HG02870 (cell line): ENCODE results near the gene ST6GALNAC3.
"Not testable (repeated sequence)": the region's sequence is repeated elsewhere in the genome, so short reads cannot be mapped to it uniquely, and the experiment has no call there.

Source experiments
- ATAC-seq: cut with Tn5 transposase; IDR thresholded peaks from one replicate; pipeline ENCODE4 v1.9.1; 2021; ENCODE audit warnings: mild to moderate bottlenecking, moderate library complexity; ENCODE audit not compliant: unreplicated experiment

Gene ST6GALNAC3

GRCh38 chr1:76070538-76070937, 4.0 kb upstream of the ST6GALNAC3 start:
- no peak for ATAC-seq

DNA sequence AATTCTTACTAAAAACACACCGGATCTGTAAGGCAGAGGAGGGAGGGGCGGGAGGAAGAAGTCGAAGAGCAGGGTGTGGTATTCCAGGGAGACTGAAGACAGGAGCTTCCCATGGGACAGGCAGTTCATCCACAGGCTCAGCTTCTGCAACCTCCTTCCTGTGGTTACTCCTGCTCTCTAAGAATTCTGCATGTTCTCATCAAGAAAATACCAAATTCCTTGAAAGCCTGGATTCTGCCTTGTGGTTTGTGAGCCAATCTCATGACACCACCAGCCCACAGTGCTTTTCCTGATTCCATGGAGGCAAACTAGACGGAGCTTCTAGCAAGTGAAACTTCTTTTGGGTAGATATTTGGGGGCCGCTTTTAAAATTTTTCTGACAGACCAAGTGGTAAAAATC, 1.1 kb upstream of the ST6GALNAC3 start:
- no peak for ATAC-seq

GRCh38 chr1:76075188-76075489, 593 bp downstream of the ST6GALNAC3 start:
- no peak for ATAC-seq

DNA sequence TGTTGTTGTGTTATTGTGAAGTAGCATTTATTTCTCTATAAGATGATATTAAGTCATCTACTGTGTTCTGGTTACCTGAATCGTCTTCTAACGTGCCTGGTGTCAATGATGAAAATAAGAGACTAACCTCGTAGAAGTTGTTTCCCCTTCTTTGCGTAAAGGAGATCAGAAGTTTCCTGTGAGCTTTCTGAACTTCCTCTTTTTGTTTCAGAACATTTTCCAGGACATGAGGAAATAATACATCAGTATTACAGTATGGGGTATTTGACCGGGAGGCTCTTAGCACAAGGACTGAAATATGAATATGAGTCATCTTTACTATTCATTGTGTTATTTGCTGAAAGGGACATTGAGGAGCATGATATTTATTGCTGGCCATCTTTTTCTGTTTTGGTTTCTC, 1.3 kb downstream of the ST6GALNAC3 start:
- ATAC-seq: no peak

- no peak for ATAC-seq
These were observed 5.1 kb downstream of the ST6GALNAC3 start for GRCh38 chr1:76079475-76080227.

GRCh38 chr1:76080552-76081079, 6.1 kb downstream of the ST6GALNAC3 start:
- ATAC-seq: no peak

DNA sequence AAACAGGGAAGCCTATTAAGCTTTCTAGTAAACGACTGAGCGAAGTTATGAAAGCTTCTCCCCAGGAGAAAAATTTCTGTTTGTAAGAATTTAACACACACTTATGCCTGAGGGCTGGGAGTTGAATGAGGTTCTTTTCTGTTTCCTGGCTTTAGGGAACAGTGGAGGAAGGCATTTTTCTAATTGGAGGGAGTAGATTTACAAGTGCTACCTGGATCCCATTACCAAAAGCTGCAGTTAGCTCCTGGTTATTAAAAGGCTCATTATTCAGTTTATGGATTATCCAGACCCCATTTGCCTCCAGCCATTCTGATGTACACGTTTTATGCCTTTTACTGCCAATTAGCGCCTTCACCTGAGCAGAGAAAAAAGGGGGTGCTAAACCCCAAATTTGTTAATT, 7.5 kb downstream of the ST6GALNAC3 start:
- no peak for ATAC-seq

GRCh38 chr1:76083189-76083588, 8.6 kb downstream of the ST6GALNAC3 start:
- no peak for ATAC-seq

DNA sequence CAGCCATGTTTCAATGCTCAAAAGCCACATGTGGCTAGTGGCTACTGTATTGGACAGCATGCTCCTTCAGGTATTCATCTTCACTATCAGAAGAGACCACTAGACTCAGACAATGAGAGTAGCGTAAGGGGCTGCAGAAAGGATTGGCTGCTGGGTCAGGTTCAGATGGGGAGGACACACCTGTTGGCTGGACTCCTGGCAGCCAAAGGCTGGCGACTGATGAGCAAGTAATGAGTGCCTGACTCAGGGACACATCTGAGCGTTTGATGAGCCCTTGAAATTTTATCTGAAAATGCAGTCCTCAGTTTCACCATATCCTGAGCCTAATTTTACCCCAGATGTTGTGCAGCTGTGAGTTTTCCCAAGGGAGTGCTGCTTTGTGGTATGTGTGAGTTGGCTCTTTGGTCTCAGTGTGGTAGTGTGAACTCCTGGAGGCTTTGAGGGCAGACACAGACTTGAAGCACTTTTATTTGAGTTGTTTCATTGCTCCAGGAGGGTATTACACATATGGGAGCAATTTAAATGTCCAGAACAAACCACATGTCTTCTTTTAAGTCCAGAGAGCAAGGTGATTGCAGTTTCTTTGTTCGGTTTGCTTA, 9.6 kb downstream of the ST6GALNAC3 start:
- ATAC-seq: no peak

DNA sequence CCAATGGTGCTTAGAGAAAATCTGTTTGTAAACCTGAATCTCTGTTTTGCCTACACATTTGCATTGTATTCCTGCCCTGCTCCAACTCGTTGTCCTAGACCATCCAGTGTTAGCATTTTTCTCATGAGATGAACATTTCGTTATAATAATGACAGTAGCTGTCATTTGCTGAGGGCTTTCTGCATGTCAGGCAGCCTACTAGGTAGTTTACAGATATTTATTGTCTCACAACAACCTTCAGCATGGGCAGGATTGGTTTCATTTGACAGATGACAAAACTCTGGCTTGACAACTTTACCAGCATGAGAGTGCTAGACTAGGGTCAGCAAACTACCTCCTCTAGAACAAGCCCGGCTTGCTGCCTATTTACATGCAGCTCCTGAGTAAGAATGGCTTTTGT, 10.1 kb downstream of the ST6GALNAC3 start:
- no peak for ATAC-seq

DNA sequence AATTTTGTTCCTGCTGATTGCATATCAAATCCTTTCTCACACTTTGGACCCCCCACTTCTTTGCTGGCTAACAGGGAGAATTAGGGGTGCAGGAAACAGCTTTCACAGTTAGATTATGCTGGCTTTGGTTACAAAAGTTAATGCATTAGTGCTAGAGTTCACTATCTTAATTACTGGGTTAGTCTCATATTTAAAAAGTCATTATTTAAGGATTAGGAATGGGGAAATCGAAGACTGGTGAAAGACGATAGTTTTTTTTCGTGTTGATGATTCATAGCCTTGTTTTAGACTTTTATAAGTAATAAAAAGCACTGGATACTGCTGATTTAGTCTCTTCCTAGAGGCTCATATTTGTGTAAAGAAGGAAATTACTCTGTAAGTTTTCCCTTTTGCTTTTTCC, 11.6 kb downstream of the ST6GALNAC3 start:
- ATAC-seq: no peak

DNA sequence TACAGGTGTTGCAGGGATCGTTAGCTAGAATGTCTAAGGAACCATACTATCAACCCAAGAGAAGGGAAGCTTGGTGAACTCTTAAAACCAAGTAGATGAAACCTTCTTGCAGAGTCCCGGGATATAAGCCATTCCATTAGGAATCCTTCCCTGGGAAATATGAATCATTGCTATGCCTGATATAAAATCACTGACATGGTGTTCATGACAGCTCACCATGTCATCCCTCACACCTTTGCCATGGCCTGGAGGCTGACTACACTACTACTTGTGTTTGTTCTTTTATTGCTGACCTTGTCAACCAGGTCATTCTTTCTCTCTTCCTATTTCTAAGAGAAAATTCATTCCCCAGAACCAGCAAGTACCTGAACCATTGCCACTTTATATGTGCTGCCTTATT, 12.1 kb downstream of the ST6GALNAC3 start:
- ATAC-seq: no peak

DNA sequence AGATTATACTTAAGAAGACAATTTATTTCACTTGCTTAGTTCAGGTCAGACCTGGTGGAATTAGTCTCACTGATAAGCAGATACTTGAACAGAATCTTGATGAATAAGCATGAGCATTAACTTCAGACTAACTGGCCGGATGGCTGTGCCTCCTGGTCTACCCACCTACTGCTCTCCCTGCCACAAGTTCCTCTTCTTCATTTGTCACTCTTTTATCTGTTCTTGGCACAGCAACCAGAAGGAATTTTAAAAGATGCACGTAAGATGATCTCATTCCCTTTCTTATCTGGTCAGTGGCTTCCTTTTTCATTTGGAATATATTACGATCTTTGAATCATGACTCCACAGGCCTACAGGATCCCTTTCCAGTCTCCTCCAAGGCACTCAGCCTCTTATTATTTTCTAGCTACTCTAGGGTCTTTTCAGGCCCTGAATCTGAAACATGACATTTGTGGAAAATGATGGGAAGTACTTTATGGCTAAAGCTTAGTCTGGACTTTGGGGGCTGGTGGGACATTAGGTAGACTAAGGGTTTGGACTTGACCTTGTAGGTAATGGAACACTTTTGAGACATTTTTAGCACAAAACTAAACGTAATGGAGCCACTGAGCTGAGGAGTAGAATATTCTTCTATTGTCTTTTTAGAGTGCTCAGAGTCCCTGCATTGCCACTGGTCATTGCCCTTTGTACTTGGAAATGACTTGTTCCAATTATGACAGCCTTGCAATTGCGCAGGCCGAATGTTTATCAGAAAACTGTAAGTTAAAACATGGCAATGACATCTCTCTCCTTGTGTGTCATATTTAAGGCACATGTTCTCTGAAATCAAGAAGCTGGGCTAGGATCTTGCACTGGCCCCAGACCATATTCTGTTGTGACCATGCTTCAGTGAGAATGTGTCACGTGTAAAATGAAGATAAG, 16.0 kb downstream of the ST6GALNAC3 start:
- no peak for ATAC-seq

DNA sequence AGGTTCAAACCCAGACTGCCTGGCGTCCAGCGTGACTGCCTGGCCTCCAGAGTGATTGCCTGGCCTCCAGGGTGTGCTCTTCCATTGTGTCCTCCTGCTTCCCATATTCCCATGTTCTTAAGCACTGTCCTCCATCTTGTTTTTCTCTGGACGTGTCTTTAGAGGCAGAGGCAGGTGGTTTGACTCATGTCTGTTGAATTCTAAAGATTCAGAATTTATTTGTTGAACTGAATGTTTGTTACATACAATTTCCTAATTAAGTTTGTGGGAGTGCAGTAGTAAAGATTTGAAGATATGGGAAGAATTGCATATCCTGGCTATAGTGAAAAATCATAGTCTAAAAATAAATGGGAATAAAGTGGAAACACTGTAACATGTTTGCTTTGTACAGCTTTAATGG, 18.3 kb downstream of the ST6GALNAC3 start:
- no peak for ATAC-seq

GRCh38 chr1:76093522-76094312, 19.2 kb downstream of the ST6GALNAC3 start:
- ATAC-seq: no peak

GRCh38 chr1:76095802-76096201, 21.3 kb downstream of the ST6GALNAC3 start:
- ATAC-seq: no peak

- not testable (repeated sequence) for ATAC-seq
These were observed 22.5 kb downstream of the ST6GALNAC3 start for GRCh38 chr1:76097064-76097463.

GRCh38 chr1:76098845-76099244, 24.3 kb downstream of the ST6GALNAC3 start:
- ATAC-seq: no peak

DNA sequence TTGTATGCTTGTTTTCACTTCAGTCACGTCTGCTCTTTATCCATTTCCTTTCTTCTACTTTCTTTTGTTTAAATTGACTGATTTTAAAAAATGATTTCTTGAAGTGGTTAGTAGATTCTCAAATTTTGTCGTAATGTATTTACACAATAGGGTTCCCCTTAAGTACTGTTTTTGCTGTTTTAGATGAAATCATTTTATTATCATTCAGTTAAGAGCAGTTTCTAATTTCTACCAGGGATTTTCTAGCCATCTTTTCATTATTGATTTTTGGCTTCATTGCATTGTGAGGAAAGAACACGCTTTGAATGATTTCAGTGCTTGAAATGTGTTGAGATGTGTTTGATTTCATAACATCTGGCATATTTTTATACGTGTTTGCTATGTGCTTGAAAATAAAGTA, 27.0 kb downstream of the ST6GALNAC3 start:
- no peak for ATAC-seq

GRCh38 chr1:76102046-76102445, 27.5 kb downstream of the ST6GALNAC3 start:
- ATAC-seq: no peak

DNA sequence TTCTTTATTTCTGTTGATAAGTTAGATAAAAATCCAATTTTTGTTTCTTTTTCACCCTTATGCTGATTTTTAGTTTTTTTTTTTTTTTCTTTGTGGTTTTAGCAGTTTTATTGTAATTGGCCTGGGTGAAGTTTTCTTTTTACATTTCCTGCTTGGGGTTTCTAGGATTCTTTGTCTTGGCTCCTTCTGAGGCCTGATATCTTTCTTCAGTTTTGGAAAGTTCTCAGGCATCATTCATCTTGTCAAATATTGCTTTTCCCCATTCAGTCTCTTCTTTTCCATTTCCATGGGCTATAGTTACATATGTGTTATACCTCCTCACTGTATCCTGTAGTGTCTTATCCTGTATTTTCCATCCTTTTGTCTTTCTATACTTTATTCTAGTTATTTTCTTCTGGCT, 28.5 kb downstream of the ST6GALNAC3 start:
- no peak for ATAC-seq
